Parietal lobe (tissue), 1 donor: ENCODE results near the gene ZNF581. TPM values are rescaled to one million over a fixed set of nuclear protein-coding genes. Genes with fewer than 3 reads are reported as not detected.

ENCODE experiments used
- total RNA-seq: library from RNA; depleted of rRNA; stranded (reverse); fragments of >200 nt; gene quantifications from one replicate; pipeline ENCODE4 v1.2.3, GENCODE V29; 2014

Gene ZNF581
- total RNA-seq: 10.3 TPM

GRCh38 chr19:55643003-55643886, at the start of gene ZNF581:
Gene ZNF581 (plus strand): TSS chr19:55643649. CDS start chr19:55644572, 923 bp downstream.

GRCh38 chr19:55599468-55599841, 44.0 kb upstream of the ZNF581 start, which contains the start of gene FIZ1:
Gene FIZ1 (minus strand): TSS chr19:55599517. CDS start chr19:55597865, 1,652 bp downstream.

GRCh38 chr19:55599842-55600661, 43.4 kb upstream of the ZNF581 start, which contains the start of gene ZNF524:
Gene ZNF524 (plus strand): TSS chr19:55600288. CDS start chr19:55602113, 1,825 bp downstream.

GRCh38 chr19:55605637-55606470, 37.6 kb upstream of the ZNF581 start, which contains the start of gene ZNF865:
Gene ZNF865 (plus strand): TSS chr19:55605647. CDS start chr19:55613619, 7,972 bp downstream.

GRCh38 chr19:55624109-55625003, 19.1 kb upstream of the ZNF581 start, which contains the start of gene ZNF784:
Gene ZNF784 (minus strand): TSS chr19:55624566. CDS start chr19:55624561, 5 bp downstream.

GRCh38 chr19:55640577-55641425, 2.6 kb upstream of the ZNF581 start, which contains the start of gene ZNF580:
Gene ZNF580 (plus strand): TSS chr19:55641002. CDS start chr19:55642509, 1,507 bp downstream.

GRCh38 chr19:55647732-55648584, 4.5 kb downstream of the ZNF581 start, which contains the start of gene CCDC106:
Gene CCDC106 (plus strand): TSS chr19:55648212. CDS start chr19:55649047, 835 bp downstream.

GRCh38 chr19:55654868-55655647, 11.6 kb downstream of the ZNF581 start, which contains the start of gene U2AF2:
Gene U2AF2 (plus strand): TSS chr19:55655035. CDS start chr19:55655105, 70 bp downstream.

GRCh38 chr19:55674841-55675660, 31.6 kb downstream of the ZNF581 start, which contains the start of gene EPN1:
Gene EPN1 (plus strand): TSS chr19:55675226. CDS start chr19:55678628, 3,402 bp downstream.

Other genes starting within 250 kb of the ZNF581 start
- 22.8 TPM for gene UBE2S, start 235.9 kb upstream of the ZNF581 start, total RNA-seq
- gene SHISA7, start 200.3 kb upstream of the ZNF581 start, total RNA-seq: 8.5 TPM
- gene ISOC2, start 182.0 kb upstream of the ZNF581 start, total RNA-seq: 13.1 TPM
- gene C19orf85, start 178.9 kb upstream of the ZNF581 start, total RNA-seq: not detected
- gene ZNF628, start 167.0 kb upstream of the ZNF581 start, total RNA-seq: 1.6 TPM
- 12.5 TPM for gene NAT14, start 158.5 kb upstream of the ZNF581 start, total RNA-seq
- gene SSC5D, start 155.2 kb upstream of the ZNF581 start, total RNA-seq: 0.63 TPM
- gene SBK2, start 106.5 kb upstream of the ZNF581 start, total RNA-seq: not detected
- gene SBK3, start 98.1 kb upstream of the ZNF581 start, total RNA-seq: not detected
- 2.8 TPM for gene ZNF579, start 62.8 kb upstream of the ZNF581 start, total RNA-seq
- 3.8 TPM for gene FIZ1, start 44.1 kb upstream of the ZNF581 start, total RNA-seq
- 4.7 TPM for gene ZNF524, start 43.4 kb upstream of the ZNF581 start, total RNA-seq
- 3.1 TPM for gene ZNF865, start 38.0 kb upstream of the ZNF581 start, total RNA-seq
- 4.7 TPM for gene ZNF784, start 19.1 kb upstream of the ZNF581 start, total RNA-seq
- 7.2 TPM for gene ZNF580, start 2.6 kb upstream of the ZNF581 start, total RNA-seq
- gene CCDC106, start 4.6 kb downstream of the ZNF581 start, total RNA-seq: 9.7 TPM
- 76.7 TPM for gene U2AF2, start 11.4 kb downstream of the ZNF581 start, total RNA-seq
- 33.8 TPM for gene EPN1, start 31.6 kb downstream of the ZNF581 start, total RNA-seq
- not detected for gene NLRP9, start 94.8 kb downstream of the ZNF581 start, total RNA-seq
- not detected for gene RFPL4A, start 115.4 kb downstream of the ZNF581 start, total RNA-seq
- not detected for gene RFPL4AL1, start 125.5 kb downstream of the ZNF581 start, total RNA-seq
- not detected for gene NLRP11, start 188.3 kb downstream of the ZNF581 start, total RNA-seq
- not detected for gene NLRP4, start 192.9 kb downstream of the ZNF581 start, total RNA-seq